CMK (cell line): ENCODE data around the gene GLE1.
"Not testable (repeated sequence)": the region's sequence is repeated elsewhere in the genome, so short reads cannot be mapped to it uniquely, and the experiment has no call there.

Experiments used
- DNase-seq: peaks from one replicate; pipeline ENCODE4 v3.0.0-alpha.2; 2010; ENCODE audit warnings: low read depth

The GLE1 gene

DNA sequence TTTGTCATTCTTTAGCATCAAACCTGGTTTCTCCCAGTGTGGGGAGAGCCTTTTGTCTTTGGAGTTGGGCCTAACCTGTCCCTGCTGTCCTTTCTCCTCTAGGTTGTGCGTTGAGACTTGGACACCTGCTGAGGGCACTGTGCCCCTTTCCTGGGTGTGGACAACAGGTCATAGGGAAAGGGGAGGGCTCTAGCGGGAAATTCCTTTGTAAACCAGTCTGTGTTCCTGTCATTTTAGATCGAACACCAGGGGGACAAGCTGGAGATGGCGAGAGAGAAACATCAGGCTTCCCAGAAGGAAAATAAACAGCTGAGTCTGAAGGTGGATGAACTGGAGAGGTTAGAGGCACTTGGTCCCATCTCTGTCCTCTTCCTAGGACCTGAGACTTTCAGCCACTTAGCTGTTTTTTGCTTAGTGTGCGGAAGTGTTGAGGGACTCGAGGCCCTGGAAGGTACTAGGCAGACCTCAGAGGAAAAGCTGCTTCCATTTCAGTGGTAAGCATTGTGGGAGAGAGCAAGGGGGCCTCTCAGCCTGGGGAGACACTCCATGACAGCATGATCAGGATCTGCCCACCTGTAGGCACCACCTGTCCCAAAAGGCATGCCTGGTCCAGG lies 8.6 kb upstream of the GLE1 start:
- DNase-seq: no peak

DNA sequence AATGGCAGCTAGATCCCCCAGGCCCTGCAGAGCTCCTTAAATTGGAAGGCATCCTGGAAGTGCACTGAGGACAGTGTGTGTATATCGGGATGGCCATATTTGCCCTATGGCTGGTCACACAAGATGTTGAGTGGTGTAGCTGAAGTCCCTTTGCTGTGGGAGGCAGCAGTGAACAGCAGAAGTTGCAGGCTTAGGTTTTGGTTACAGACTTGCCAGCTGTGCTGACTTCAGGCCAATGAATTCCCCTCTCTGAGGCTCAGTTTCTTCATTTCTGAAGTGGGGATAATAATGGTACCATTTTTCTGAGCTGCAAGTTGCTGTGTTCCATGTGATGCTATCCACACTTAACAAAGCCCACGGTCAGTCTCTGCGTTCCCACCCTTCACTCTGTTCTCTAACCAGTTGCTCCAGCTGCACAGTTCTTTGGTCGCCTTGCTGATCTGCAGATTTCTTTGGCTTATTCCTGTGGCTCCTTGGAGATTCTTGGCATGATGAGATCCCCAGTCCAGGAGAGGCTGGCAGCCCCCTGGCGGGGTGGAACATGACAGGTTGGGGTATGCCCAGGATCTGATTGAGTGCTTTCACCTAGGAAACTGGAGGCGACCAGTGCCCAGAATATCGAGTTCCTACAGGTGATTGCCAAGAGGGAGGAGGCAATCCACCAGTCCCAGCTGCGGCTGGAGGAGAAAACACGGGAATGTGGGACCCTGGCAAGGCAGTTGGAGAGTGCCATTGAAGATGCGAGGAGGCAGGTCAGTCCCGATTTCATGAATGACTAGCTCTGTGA lies 6.5 kb upstream of the GLE1 start:
- DNase-seq: no peak

GRCh38 chr9:128498911-128499310 lies 5.6 kb upstream of the GLE1 start:
- DNase-seq: no peak

GRCh38 chr9:128499920-128500319 lies 4.6 kb upstream of the GLE1 start:
- DNase-seq: no peak

DNA sequence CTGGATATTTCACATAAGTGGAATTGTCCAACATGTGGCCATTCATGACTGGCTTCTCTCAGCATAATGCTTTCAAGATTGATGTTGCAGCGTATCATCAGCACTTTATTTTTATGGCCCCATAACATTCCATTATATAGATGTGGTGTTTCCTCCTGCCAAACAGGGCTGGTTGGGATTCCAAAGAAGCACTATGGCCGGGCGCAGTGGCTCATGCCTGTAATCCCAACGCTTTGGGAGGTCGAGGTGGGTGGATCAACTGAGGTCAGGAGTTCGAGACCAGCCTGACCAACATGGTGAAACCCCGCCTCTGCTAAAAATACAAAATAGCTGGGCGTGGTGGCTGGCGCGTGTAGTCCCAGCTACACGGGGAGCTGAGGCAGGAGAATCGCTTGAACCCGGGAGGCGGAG lies 1.1 kb upstream of the GLE1 start:
- not testable (repeated sequence) for DNase-seq

GRCh38 chr9:128503870-128504269 lies 649 bp upstream of the GLE1 start:
- DNase-seq: no peak

DNA sequence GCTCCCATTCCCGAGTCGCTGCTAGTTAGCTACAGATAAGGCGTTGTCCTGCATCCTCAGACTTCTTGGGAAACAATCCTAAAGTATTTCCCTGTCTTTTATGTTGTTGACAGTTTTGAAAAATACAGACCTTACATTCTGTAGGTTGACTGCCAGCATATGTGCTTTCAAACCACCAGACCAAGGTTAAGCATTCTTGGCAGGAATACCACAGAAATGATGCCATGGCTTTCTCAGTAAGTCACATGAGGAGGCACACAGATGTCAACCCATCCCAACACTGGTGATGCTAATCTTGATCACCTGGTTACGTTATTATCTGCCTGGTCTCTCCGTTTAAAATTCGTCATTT lies 871 bp downstream of the GLE1 start:
- DNase-seq: no peak

DNA sequence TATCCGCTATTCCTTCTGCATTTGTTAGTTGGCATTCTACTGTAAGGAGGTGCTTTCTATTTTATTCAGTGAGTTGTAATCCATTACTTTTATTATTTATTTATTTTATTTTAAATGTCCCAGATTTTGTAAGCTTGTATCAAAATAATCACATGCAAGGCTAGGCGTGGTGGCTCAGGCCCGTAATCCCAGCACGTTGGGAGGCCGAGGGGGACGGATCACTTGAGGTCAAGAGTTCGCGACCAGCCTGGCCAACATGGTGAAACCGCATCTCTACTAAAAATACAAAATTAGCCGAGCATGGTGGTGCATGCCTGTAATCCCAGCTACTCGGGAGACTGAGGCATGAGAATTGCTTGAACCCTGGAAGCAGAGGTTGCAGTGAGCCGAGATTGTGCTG lies 1.4 kb downstream of the GLE1 start:
- DNase-seq: not testable (repeated sequence)

DNA sequence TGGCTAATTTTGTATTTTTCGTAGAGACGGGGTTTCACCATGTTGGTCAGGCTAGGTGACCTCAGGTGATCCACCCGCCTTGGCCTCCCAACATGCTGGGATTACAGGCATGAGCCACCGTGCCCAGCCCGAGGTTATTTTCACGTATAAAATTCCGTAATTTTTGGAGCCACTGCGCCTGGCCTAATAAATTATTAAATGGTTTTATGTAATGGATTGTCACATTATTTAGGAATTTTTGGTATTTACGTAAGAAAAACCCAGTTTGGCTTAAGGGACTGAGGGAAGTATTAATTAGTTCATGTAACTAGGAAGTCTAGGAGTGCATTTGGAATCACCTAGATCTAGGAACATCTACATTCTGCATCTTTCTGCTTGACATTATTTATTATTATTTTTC lies 8.3 kb downstream of the GLE1 start:
- no peak for DNase-seq

DNA sequence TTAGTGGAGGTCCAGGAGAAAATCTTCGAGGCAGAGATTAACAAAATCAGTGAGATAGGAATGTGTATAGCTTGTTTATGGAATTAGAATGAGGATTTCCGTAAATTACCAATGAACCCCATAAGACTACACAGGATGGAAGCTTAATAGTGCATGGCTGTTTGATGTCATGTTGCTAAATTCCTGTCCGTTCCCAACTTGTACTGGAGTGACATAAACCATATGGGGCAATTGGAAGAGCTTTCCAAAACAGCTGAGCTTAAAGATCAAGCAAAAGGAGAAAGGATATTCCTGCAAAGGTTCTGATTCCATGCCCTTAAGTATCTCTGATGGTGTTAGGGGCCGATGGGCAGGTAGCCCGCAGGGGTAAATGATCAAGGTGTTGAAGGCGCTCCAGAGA lies 17.4 kb downstream of the GLE1 start:
- no peak for DNase-seq

- DNase-seq: no peak
Measured at GRCh38 chr9:128523199-128523925, 18.8 kb downstream of the GLE1 start.

DNA sequence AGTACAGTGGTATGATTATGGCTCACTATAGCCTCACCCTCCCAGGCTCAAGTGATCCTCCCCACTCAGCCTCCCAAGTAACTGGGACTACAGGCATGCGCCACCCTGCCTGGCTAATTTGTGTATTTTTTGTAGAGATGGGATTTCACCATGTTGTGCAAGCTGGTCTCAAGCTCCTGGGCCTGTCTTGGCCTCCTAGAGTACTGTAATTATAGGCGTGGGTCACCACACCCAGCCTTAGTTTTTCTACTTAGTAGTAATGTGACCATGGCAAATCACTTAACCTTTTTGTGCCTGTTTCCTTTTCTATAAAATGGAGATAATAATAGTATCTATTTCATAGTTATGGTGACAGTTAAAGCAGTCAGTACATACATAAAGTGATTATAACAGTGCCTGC lies 22.2 kb downstream of the GLE1 start:
- DNase-seq: no peak

GRCh38 chr9:128528445-128529160 lies 24.1 kb downstream of the GLE1 start:
- DNase-seq: no peak

DNA sequence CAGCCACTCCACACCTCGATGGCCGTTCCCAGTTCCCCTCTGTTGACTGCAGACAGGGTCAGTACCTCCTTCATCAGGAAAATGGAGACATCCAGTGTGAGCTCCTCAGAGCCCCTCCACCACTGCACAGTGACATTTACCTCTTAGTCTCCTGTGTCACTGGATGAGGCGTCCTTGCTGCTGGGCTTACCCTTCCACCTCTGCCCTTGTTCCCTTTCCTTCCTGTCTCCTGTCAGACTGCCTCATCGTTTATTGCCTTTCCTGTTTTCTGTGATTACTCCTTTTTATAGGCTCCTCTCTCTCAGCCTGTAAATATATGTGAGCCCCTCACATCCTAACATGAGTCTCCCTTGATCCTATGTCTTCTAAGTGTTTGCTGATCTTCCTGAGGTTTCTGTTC lies 24.7 kb downstream of the GLE1 start:
- DNase-seq: no peak

DNA sequence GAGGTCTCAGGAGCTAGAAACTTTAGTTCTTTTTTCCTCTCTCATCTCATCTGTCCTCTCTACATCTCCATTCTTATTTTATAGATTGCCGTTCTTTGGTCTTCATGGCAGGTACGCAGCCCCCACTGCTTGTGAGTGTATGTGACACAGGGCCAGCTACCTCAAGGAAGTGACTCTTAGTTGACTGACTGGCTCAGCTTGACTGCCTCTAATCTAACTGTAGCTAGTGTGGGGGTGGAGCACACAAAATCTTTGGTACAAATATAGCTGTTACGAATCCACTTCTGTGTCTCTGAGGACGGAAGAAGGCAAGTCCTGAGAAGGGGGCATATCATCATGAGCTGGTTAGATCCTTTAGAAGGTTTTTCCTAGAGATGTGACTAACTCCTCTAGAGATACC lies 28.1 kb downstream of the GLE1 start:
- no peak for DNase-seq

DNA sequence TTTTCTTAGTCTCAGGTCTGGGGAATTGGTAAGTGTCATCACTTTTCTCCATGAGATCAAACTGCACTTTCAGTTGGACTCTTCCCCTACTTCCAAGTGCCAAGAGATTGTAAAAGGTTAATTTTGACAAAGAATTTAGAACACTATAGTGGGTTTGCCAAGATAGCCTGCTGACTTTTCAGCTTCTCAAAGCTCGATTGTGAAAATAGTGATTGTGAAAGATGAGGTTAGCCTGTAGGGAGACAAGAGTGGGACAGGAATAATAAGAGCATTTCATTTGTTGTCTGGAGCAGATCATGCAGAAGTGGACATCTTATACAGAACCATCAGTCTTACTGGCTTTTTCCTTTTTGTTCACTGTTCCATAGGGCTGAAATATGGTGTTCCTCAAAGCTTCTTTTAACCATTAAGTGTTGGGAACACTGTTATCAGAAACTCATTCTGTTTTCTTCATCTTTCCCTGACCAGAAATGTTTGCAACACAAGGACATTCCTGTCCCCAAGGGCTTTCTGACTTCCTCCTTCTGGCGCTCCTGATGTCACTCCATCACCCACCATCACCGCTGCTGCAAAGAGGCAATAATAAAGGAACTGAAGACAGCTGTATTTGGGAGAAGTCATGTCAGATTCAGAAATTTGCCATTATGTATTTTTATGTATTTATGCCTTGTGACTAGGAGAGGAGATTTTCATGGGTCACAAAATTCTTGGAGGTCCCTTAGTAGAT lies 36.3 kb downstream of the GLE1 start:
- DNase-seq: no peak

- no peak for DNase-seq
Measured at GRCh38 chr9:128546504-128546903, 42.0 kb downstream of the GLE1 start.

- no peak for DNase-seq
Measured at GRCh38 chr9:128548876-128549275, 44.4 kb downstream of the GLE1 start.

GRCh38 chr9:128550226-128550625 lies 45.7 kb downstream of the GLE1 start:
- no peak for DNase-seq

- no peak for DNase-seq
Measured at GRCh38 chr9:128550770-128551656, 46.5 kb downstream of the GLE1 start.

- DNase-seq: no peak
Measured at GRCh38 chr9:128551657-128552152, 47.2 kb downstream of the GLE1 start.
